A673 (cell line): ENCODE data around the gene DHCR24. TPM values are rescaled to one million over a fixed set of nuclear protein-coding genes. Genes with fewer than 3 reads are reported as not detected.

Source experiments
- BruUV-seq: library from RNA; stranded (reverse); fragments of 400-500 nt; replicated peaks from 2 replicates; lab custom pipeline; 2021; lab: Mats Ljungman, UMichigan
- CTCF ChIA-PET: fragments of 300-600 bp; sonication (Branson Sonifier 250); formaldehyde crosslinking; loops from one replicate; lab custom pipeline; 2022; ENCODE audit warnings: antibody characterized with exemption; lab: Charles Lee
- POLR2A ChIA-PET: fragments of 300-600 bp; sonication (Branson Sonifier 250); formaldehyde crosslinking; loops from one replicate; lab custom pipeline; 2022; ENCODE audit warnings: antibody characterized with exemption; ENCODE audit not compliant: low non-redundant PET; lab: Charles Lee
- DNase-seq: peaks from one replicate; pipeline ENCODE4 v3.0.0-alpha.2; 2015; ENCODE audit warnings: low spot score
- H3K27ac ChIP-seq: fragments of 200-600 bp; sonication (generic); 2 replicates; pipeline ENCODE4 v1.5.1; 2016; ENCODE audit warnings: mixed run types, low read depth, mild to moderate bottlenecking, mixed read lengths, antibody characterized with exemption, low read length; ENCODE audit not compliant: poor library complexity, severe bottlenecking
- H3K27me3 ChIP-seq: fragments of 200-600 bp; sonication (generic); replicated peaks from 2 replicates; pipeline ENCODE4 v1.6.1; 2017; ENCODE audit warnings: mixed run types, low read depth, mild to moderate bottlenecking, mixed read lengths, antibody characterized with exemption, low read length; ENCODE audit not compliant: insufficient read depth, poor library complexity
- H3K36me3 ChIP-seq: fragments of 200-600 bp; sonication (generic); 2 replicates; pipeline ENCODE4 v1.6.1; 2016; ENCODE audit warnings: mixed run types, mild to moderate bottlenecking, mixed read lengths, antibody characterized with exemption, low read length; ENCODE audit not compliant: insufficient read depth, poor library complexity, severe bottlenecking
- H3K4me1 ChIP-seq: fragments of 200-600 bp; sonication (generic); 2 replicates; pipeline ENCODE4 v1.6.1; 2017; ENCODE audit warnings: mixed run types, mild to moderate bottlenecking, mixed read lengths, antibody characterized with exemption, low read length; ENCODE audit not compliant: insufficient read depth, poor library complexity, severe bottlenecking
- H3K4me3 ChIP-seq: fragments of 200-600 bp; sonication (generic); 2 replicates; pipeline ENCODE4 v1.5.1; 2016; ENCODE audit warnings: low read depth, mixed run types, mild to moderate bottlenecking, mixed read lengths, low read length; ENCODE audit not compliant: poor library complexity, severe bottlenecking
- H3K9me3 ChIP-seq: fragments of 200-600 bp; sonication (generic); 2 replicates; pipeline ENCODE4 v1.6.1; 2016; ENCODE audit warnings: mixed run types, low read depth, mild to moderate bottlenecking, mixed read lengths, antibody characterized with exemption, low read length; ENCODE audit not compliant: poor library complexity, severe bottlenecking
- EZH2 ChIP-seq: fragments of 200-600 bp; sonication (generic); IDR thresholded peaks from 2 replicates; pipeline ENCODE4 v1.6.1; 2017; ENCODE audit warnings: borderline replicate concordance, low read depth, mild to moderate bottlenecking, mixed read lengths, antibody characterized with exemption, low read length; ENCODE audit not compliant: poor library complexity, severe bottlenecking
- intact Hi-C: fragments of 100-400 bp; cut with micrococcal nuclease; formaldehyde crosslinking; loops from one replicate; pipeline ENCODE4 v1.10.0; 2022; ENCODE audit not compliant: unreplicated experiment
- total RNA-seq: library from RNA; stranded (reverse); gene quantifications from 2 replicates; pipeline ENCODE4 v1.2.3, GENCODE V29; 2021
- TF ChIP-seq, protein P1 (sequence below): fragments of 300-800, 200-600 bp; sonication (generic); conservative IDR thresholded peaks from 2 replicates; pipeline ENCODE4 v1.5.1; 2017; ENCODE audit warnings: low read depth, mild to moderate bottlenecking, antibody characterized with exemption, low read length, moderate library complexity, mixed read lengths

Gene DHCR24
- total RNA-seq, 1 experiment from 2014 or later = 273 TPM

DNA sequence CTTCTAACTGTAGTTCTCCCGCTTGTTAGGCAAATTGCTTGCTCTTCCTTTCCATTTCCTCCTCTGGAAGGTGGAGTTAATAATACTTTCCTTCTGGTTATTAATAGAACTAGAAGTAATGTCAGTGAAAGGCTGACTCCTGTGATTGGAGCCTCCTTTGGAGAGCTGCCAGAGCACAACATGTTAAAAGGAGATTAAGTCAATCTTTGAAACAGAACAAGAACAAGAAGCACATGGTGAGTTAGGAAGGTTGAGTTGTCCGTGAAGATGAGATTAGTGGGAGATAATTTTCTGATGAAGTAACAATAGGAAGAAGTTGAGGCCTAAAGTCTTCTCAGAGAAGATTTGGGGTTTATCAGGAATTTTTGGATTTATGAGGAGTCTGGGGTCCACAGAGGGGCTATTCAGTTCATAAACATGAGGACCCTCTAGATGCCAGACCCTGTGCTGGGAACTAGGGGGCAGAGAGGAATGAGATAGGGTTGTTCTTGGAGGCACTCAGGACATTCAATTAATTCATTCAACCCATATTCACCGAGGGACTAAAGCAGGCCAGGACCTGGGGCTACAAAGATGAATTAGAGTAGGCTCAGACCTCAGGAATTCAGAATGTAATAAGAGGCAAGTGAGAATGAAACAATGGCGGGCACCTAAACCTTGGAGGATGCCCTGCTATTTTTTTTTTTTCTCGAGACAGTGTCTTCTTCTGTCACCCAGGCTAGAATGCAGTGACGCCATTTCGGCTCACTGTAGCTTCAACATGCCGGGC, 40.7 kb upstream of the DHCR24 start:
- DNase-seq = peak; percentile 82
- intact Hi-C loops = no loop called here
- ChIA-PET POLR2A (no interaction called here), CTCF (interaction anchor here (1.0 to 1.2 kb wide), 2 partner anchors 17 kb away, joined by 4 read pairs; no protein-coding TSS in a partner anchor)
- BruUV-seq = no TSS peak
- Histone ChIP-seq H3K36me3 (no peaks in the 10 kb centered on the region), H3K9me3 (no peaks in the 10 kb centered on the region), H3K4me1 (peaks cover 16% of the 10 kb centered on the region), H3K27ac (peak overlapping the region; percentile 50), H3K27me3 (no peaks in the 10 kb centered on the region), H3K4me3 (no peak overlapping the region)
- no peak for TF ChIP-seq EZH2
- TF ChIP-seq, protein P1, sequence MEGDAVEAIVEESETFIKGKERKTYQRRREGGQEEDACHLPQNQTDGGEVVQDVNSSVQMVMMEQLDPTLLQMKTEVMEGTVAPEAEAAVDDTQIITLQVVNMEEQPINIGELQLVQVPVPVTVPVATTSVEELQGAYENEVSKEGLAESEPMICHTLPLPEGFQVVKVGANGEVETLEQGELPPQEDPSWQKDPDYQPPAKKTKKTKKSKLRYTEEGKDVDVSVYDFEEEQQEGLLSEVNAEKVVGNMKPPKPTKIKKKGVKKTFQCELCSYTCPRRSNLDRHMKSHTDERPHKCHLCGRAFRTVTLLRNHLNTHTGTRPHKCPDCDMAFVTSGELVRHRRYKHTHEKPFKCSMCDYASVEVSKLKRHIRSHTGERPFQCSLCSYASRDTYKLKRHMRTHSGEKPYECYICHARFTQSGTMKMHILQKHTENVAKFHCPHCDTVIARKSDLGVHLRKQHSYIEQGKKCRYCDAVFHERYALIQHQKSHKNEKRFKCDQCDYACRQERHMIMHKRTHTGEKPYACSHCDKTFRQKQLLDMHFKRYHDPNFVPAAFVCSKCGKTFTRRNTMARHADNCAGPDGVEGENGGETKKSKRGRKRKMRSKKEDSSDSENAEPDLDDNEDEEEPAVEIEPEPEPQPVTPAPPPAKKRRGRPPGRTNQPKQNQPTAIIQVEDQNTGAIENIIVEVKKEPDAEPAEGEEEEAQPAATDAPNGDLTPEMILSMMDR = no peak

DNA sequence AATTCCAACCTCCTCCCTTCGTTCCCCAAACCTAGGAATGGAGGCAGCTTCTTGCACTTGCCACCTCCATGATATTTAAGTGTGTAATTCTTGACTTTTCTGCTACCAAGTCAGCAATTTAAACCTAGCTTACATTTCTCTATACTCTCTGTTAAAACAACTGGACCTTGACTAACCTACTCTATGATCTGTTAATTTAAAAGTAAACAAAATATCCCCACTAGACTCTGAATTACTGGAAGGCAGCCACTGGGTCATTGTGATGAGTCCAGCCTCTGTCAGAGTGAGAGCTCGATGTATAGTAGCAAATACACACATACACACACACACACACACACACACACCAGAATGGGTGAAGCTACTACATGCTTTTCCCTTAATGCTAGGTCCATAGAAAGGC, 40.0 kb upstream of the DHCR24 start:
- intact Hi-C loops = no loop called here
- DNase-seq = no peak
- no peaks in the 10 kb centered on the region for H3K27me3 ChIP-seq
- no TSS peak for BruUV-seq
- POLR2A ChIA-PET = no interaction called here
- H3K27ac ChIP-seq = no peak overlapping the region
- H3K4me3 ChIP-seq = no peak overlapping the region
- H3K4me1 ChIP-seq = peaks cover 16% of the 10 kb centered on the region
- CTCF ChIA-PET = interaction anchor here (1.2 kb wide), 1 partner anchor 18 kb away, joined by 4 read pairs; no protein-coding TSS in a partner anchor
- H3K9me3 ChIP-seq = no peaks in the 10 kb centered on the region
- TF ChIP-seq, protein P1 = no peak
- no peak for TF ChIP-seq EZH2
- H3K36me3 ChIP-seq = no peaks in the 10 kb centered on the region

DNA sequence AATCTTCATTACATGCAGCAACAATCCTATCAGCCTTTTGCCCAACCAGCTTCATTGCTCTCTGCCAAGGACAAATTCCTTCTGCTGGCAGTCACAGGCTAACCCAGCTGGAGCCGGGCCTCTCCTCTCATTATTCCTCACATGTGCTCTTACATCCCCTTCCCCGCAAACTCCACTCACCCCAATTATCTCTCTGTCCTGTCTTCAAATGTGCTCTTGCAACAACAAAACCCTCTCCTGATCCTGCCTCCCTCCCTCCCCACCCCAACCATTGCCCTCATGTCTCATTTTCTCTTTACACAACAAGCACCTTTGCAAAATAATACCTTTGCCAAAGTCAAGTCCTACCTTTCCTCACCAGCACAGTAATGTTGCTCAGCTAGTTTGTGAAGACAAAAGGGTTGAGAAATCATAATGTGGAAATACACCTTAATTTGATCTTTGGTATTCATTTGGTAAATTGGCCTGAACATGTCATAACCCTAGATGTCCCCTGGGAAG, 36.0 kb upstream of the DHCR24 start:
- peaks cover 13% of the 10 kb centered on the region for H3K4me1 ChIP-seq
- no peak overlapping the region for H3K27ac ChIP-seq
- peak; percentile 23 for DNase-seq
- ChIA-PET POLR2A (no interaction called here), CTCF (no interaction called here)
- no TSS peak for BruUV-seq
- no peaks in the 10 kb centered on the region for H3K27me3 ChIP-seq
- H3K9me3 ChIP-seq = no peaks in the 10 kb centered on the region
- intact Hi-C loops = no loop called here
- H3K36me3 ChIP-seq = no peaks in the 10 kb centered on the region
- no peak overlapping the region for H3K4me3 ChIP-seq
- TF ChIP-seq, protein P1 = no peak
- no peak for TF ChIP-seq EZH2
